Dermis microvascular lymphatic vessel endothelial cell (primary cell): ENCODE data around the gene LRBA. TPM values are rescaled to one million over a fixed set of nuclear protein-coding genes. Genes with fewer than 3 reads are reported as not detected.
A peak's percentile ranks its signal among the peaks of the same experiment; 100 is the strongest.

Experiments used
- DNase-seq, 2 donors: peaks; one replicate each; pipeline versions ENCODE4 v3.0.0 to v3.0.0-alpha.2; 2010; ENCODE audit warnings: low read depth in 2 of 2
- total RNA-seq: library from RNA; depleted of rRNA; stranded (reverse); fragments of >200 nt; gene quantifications from 2 replicates; pipeline ENCODE4 v1.2.1, GENCODE V29; 2014

Gene LRBA
- total RNA-seq, 1 donor from 2014 or later: 53.9 TPM

DNA sequence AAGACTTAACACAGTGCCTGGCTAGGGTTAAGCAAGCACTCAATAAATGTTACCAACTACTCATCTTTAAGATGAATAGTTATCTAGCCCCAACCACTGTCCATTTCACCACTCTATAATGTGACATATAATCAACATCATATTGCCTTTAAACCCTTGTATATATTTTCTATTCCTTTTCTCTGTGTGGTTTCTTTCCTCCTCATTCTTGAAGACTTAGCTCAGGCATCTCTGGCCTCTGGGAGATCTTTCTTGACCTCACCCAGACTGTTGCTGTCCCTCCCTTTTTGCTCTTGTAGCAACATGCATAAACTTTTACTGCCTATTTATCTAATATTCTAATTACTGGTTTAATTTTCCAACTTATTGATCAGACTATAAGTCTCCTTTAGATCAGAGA lies 683.0 kb downstream of the LRBA start:
- no peak for DNase-seq

DNA sequence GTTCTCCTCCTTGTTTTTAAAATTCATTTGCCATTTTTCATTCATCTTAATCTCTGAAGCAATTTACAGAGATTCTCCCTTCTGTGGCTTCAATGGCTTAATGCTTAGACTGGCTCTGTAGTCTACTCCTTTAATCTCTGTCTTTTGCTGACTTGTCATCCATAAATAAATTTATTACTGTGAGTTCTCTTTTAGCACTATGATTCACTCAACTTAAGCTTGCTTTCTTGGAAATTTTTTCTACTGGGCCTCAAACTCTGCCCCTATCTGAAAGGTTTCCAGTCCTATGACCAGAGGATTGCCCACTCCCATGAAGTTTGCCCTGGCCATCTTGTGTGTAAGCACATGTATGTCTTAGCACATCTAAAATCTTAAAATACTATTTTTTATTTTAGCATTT lies 685.7 kb downstream of the LRBA start:
- no peak for DNase-seq

- DNase-seq: no peak
These were observed 686.6 kb downstream of the LRBA start for GRCh38 chr4:150328496-150328895.

DNA sequence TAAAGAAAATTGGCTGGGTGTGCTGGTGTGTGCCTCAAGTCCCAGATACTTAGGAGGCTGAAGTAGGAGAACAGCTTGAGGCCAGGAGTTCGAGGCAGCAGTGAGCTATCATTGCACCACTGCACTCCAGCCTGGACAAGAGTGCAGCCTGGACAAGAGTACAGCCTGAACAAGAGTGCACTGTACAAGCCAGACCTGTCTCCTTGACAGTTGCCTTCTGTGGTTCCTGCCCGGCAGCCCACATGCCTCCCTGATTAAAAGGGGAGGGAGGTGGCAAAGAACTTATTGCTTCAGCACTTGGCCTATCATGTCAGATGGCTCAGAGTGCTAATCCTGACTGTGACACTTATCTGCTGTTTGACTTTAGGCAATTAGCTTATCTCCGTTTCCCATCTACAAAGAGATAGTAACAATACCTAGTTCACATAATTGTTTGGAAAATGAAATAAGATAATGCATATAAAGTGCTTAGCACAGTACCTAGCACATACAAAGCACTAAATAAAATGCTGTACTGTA lies 687.8 kb downstream of the LRBA start:
- DNase-seq: no peak

GRCh38 chr4:150325872-150326271 lies 689.2 kb downstream of the LRBA start:
- DNase-seq: no peak

DNA sequence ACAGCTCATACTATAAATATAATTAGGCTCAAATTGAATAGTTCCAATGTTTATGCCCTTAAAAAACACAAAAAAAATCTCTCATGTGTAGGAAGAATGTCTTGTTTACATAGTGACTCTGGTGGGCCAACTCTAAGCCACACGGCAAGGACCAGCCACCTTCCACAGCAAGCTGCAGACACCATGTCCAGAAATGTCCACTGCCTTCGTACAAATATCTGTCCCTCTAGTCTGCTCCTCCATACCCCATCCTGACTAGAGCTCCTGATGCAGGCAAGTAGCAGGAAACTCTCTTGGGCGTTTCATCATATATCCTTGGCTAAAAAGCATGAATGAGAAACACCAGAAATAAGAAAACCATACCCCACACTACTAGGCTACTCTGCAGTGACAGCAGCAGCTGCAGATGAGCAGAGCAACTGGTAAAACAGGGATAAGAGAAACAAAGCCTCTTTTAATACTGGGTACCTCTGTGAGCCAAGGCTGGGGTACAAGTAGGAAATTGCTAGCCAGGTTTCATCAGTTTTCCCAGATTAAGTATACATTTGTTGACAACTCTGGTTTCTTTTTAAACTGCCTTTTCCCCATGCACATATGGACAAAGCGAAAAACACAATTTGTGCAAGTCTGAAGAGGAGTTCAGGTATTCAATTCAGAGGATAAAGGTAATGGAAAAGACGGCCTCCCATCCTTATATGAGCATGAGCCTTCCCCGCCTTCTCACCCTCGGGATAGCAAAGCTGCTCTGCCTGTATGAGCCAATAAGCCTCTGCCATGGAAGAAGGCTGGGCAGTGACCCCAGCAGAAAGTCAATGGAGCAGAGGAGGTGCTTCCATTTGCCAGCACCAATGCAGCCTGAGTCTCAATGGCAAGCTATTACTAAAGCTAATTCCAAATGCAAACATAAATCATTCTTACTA lies 691.4 kb downstream of the LRBA start:
- peak in 1 of 2 donors; percentile 19 for DNase-seq

DNA sequence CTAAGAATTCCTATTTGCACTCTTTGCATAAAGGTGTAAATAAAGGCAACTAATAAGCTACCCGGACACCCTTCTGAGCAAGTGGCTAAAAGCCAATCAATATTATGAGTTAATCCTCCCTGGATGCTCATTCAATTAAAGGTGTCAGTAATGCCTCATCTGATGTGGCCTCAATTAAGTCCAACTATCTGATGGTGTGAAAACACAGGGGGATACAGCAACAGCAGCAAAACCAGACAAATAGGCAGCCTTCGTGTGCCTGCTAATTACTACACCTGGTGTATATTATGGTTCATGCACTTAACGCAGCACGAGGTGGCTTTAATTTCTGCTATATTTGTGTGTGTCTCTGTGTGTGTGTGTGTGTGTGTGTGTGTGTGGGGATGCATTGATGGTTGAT lies 692.4 kb downstream of the LRBA start:
- no peak for DNase-seq

DNA sequence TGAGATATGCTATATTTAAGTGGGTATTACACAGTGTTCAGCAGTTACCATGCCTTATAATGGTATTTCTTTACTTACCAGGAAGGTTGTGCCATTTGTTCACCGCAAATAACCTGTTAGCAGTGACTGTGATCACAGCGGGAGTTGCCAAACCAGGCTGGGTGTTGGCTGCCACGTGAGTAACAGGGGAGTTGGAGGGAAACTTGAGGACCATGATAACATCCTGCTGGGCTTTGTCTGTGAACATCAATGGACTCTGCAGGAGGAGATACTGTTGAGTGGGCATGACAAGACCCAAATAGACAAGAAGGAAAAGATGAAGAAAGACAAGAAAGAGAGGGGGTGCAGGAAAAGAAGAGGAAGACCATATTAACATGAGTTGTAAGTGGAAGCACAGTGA lies 694.0 kb downstream of the LRBA start:
- DNase-seq: no peak

DNA sequence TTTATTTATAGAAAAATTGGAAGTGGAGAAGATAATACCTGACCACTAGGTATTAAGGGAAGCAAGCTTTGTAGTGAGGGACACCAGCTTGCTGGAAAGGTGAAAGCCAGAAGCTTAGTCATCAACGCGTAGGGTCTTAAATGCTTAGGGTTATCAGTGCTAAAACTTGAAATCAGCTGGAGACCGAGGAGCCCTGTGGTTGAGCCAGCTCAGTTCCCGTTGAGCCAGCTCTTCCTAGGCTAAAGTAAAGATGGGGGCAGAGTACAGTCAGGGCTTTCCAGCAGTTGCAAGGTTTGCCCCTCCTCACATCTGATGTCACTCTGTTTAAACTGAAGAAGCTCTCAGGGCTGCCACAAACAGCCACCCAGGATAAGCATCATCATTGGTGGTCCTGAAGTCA lies 696.1 kb downstream of the LRBA start:
- no peak for DNase-seq

DNA sequence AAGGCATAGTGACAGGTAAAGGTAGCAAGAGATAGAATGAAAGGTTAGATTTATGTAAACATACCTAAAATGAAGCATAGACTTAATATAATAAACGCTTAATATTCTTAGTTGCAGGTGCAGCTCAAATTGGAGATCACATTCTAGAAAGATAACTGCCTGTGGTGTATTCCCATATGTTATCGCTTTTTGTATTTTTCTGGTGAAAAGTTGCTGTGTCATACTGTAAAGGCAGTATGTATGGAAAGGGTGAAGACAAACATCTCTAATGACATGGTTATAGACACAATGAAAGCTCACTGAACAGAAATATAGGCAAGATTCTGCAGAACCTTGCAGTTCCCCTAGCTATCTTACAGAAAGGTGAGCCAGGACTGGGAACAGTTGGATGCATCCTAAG lies 696.6 kb downstream of the LRBA start:
- no peak for DNase-seq

- no peak for DNase-seq
These were observed 698.5 kb downstream of the LRBA start for GRCh38 chr4:150316332-150317205.

- DNase-seq: no peak
These were observed 699.4 kb downstream of the LRBA start for GRCh38 chr4:150315691-150316090.

DNA sequence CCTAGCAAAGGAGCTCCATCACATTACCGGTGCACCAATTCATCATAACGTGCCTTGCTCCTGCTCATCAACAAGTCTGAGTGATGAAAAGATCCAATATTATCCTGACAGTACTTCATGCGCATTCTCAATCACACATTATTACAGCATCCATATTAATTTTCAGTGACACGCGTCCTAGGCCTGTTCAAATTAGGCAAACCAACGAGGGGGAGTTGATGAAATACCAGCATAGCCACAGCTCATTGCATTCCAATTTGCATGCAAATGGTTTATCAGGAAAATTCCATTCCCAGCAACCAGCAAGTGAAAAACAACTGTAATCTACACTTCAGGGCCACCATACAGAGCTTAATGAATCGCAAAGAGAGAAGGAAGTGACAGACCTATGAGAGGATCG lies 699.9 kb downstream of the LRBA start:
- no peak for DNase-seq

DNA sequence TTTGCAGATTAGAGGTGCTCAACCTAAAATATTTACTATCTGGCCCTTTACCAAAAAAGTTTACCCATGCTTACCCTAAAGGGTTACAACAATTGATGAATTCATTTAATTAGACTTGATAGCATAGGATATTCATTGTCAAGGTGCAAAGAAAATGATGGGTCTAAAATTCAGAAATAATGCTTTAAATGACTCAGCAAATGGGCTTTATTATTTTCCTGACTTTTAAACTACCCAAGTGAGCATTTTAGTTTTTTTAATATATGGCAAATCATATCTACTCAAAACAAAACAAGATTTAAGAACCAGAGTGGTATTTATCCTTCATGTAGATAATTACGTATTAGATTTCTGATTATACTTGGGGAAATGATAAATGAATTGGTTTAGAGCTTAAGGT lies 701.1 kb downstream of the LRBA start:
- no peak for DNase-seq

DNA sequence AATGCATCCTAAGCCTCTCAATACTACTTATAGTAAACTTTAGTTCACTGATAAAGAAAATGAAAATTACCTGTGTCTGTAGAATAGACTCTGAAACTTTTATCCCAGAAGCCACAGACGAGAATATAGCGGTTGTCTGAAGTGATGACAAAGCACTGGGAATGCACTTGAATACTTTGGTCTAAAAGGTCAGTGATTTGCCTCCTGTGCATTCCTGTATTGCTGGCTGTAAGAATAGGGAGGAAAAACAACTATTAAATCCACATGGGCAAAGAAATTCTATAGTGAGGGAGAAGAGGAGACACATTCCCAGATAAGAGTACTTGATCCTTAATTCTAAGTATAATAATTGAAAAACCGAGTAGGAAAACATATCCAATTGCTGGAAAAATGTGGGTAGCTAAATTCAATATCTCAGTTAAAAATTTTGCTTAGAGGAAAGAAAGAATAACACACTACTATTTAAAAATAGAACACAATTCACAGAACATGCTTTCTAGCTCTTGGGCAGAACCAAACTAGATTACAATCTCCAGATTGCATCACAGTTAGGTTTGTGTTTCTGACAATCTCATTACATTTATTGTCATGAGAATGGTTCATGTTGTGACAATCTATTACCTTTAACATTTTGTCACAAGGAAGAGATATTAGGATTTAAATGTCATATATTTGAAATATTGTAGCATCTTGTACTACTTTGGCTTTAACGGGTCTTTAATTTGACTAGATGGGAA lies 704.8 kb downstream of the LRBA start:
- DNase-seq: peak in 1 of 2 donors; percentile 74

DNA sequence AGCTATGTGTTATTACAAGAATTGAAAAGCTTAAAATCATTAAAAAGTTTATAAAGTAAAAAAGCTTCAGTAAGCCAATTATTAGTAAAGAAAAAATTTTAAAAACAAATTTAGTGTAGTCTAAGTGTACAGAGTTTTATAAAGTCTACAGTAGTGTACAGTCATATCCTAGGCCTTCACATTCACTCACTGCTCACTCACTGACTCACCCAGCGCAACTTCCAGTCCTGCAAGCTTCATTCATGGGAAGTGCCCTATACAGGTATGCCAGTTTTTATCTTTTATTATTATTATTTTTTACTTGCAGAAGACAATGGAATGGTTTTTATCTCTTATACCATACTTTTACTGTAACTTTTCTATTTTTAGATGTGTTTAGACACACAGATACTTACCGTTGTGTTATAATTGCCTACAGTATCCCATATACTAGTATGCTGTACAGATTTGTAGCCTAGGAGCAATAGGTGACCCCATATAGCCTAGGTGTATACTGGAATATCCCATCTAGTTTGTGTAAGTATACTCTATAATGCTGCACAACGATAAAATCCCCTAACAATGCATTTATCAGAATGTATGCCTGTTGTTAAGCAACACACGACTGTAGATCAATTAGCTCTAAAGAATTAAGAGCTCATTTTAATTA lies 706.1 kb downstream of the LRBA start:
- peak; percentile 17 to 86 for DNase-seq

DNA sequence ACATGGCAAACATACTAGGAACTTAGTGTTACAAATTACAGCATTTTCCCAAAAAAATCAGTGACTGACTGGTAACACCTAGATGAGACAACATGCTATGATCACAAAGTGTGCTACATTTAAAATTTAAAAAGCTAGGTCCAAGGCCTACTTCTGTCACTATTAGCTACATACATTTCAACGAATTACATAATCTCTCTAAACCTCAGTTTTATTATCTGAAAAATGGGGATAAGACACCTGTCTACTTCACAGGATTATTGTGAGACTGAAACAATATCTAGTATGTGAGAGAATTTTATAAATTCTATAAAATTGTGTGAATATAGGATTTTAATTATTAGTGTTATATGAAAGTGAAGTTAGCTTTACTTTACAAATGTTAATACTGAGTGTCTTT lies 708.4 kb downstream of the LRBA start:
- DNase-seq: no peak

DNA sequence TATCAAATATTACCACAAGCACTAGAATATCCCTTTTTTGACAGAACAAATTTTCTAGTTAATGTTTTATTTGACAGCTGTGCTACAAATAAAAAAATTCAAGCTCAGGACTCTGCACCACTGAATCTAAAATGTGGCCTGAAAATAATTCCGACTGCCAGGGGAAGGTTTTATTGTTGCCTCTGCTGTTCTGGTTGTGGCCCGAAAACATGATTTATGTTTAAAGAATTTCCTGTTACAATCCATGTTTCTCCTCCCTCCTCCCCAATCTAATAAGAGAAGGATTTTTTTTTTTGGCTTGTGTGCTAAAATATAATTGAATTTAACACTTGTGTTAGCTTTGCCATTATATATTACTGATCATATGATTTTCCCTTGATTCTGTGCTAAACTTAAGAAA lies 709.1 kb downstream of the LRBA start:
- DNase-seq: peak; percentile 35 to 76

GRCh38 chr4:150302553-150302952 lies 712.5 kb downstream of the LRBA start:
- peak; percentile 72 to 88 for DNase-seq

GRCh38 chr4:150299816-150300215 lies 715.3 kb downstream of the LRBA start:
- DNase-seq: no peak

DNA sequence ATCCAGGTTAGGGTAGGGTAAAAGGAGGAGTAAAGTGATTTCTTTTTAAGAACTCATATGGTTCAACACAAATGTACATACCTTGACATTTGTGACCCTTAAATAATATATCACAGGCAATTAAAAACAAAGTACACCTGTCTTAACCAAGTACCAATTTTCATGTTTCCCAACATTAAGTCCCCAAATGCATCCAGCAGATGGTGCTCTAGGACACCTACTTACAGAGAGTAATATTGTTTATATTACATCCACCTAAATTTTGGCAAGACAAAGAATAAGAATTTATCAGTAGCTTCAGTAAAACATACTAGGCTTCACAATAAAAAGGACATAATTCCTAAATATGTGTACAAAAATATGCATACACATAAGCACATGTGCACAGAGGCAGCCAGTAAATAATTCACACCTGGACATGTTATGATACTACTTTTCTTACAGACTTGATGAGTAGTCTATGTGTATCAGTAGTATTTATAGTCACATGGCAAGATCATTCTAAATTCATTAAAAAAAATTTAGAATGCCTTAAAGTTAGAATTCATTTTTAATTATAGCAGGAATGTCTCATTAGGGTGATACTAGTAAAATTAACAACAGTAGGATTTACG lies 717.1 kb downstream of the LRBA start:
- peak; percentile 61 to 73 for DNase-seq
